ENCODE measurements around the gene CDC42BPB.

Gene CDC42BPB

DNA sequence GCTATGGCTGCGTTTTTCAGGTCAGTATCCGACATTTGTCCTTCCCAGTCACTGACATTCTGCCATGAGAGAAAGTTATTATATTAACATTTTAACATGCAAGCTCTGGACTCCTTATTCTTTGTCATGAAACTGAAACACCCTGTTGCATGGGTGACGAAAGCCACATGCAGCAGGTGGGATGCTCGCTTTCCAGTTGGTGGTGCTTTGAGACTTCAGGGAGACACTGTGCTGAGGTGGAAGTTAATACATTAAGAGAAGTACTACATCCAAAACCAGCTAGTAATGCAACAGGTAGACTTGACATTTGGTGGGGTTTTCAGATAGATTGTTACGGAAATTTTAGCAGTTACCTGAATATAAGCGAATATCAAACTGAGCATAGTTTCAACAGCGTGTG is 167.7 kb downstream of the CDC42BPB start:
- TF ChIP-seq, protein P1, sequence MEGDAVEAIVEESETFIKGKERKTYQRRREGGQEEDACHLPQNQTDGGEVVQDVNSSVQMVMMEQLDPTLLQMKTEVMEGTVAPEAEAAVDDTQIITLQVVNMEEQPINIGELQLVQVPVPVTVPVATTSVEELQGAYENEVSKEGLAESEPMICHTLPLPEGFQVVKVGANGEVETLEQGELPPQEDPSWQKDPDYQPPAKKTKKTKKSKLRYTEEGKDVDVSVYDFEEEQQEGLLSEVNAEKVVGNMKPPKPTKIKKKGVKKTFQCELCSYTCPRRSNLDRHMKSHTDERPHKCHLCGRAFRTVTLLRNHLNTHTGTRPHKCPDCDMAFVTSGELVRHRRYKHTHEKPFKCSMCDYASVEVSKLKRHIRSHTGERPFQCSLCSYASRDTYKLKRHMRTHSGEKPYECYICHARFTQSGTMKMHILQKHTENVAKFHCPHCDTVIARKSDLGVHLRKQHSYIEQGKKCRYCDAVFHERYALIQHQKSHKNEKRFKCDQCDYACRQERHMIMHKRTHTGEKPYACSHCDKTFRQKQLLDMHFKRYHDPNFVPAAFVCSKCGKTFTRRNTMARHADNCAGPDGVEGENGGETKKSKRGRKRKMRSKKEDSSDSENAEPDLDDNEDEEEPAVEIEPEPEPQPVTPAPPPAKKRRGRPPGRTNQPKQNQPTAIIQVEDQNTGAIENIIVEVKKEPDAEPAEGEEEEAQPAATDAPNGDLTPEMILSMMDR (conservative IDR thresholded peaks at IDR 0.05): no peak
- no peak overlapping the region for H3K27ac ChIP-seq

DNA sequence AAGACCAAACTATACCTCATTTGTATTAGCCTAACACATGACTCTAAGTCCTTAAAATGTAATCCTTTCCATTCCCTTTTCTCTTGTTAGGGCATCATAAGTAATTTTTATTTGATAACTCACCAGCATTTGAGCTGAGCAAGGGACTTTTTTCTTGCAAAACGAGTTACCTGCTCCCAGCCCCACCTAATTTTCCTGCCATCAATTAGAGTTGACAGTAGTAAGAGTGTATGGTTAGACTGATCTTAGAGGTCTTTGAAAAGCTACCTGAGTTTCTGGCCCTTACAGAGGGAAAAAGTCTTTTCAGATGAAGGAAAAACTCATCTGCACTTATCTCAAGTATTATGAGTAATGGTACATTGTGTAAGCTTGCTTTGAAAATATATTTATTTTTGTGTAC is 168.6 kb downstream of the CDC42BPB start:
- TF ChIP-seq, protein P1 (conservative IDR thresholded peaks at IDR 0.05): no peak

GRCh38 chr14:102885737-102886447 is 171.5 kb downstream of the CDC42BPB start:
- TF ChIP-seq, protein P1 (conservative IDR thresholded peaks at IDR 0.05): no peak
- H3K27ac ChIP-seq: no peak overlapping the region

More for the DNA sequence above, 168.6 kb downstream of the CDC42BPB start:
- H3K27ac ChIP-seq: no peak overlapping the region

DNA sequence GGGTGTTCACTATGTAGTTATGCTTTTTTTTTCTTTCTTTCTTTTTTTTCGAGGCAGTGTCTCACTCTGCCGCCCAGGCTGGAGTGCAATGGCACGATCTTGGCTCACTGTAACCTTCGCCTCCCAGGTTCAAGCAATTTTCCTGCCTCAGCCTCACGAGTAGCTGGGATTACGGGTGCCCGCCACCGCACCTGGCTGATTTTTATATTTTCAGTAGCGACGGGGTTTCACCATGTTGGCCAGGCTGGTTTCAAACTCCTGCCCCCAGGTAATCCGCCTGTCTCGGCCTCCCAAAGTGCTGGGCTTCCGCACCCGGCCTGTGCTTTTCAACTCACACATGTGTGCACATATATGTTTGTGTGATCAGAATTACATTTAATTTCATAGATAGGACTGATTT is 173.8 kb downstream of the CDC42BPB start:
- TF ChIP-seq, protein P1 (conservative IDR thresholded peaks at IDR 0.05): no peak
- H3K27ac ChIP-seq: no peak overlapping the region

DNA sequence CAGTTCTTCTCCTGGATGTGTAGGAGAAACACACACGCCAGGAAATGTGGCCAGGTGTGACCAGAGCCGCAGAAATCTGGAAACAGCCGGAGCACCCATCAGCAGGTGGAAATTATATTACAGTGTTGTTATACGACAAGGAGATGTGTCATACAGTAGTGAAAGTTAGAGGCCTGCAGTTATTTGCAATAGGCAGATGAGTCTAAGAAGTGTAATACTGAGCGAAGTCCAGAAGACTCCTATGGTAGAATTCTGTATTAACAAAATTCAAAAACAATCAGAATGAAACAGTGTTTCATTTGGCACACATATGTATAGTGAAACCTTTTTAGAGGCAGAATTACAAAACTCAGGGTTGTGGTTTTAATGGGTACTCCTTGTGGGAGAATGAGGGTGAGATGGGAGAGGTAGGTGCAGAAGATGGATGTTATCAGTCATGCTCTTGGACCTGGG is 174.2 kb downstream of the CDC42BPB start:
- H3K27ac ChIP-seq: no peak overlapping the region
- TF ChIP-seq, protein P1 (conservative IDR thresholded peaks at IDR 0.05): no peak
